NCI-H1105 treated with DMSO at 0.1 percent for 48 hours (cell line): Measurements from ENCODE around the gene CACNA1D.

Experiments
- DNase-seq: peaks from one replicate; lab custom pipeline; 2025; lab: John Stamatoyannopoulos, UW

Gene CACNA1D

DNA sequence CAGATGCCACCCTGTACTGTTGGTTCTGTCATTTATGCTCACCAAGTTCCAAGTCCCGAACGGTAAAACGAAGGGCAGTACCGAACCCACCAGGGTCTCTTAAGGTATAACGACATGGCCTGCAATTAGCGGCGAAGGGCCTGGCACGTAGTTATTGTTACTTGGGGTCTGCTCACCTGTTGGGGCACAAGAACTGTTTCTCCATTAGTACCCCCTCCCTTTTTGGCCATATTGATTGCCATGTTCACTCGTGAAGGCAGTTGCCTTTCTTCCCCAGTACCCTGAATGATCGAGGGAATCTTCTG is 352.4 kb downstream of the CACNA1D start:
- DNase-seq = no peak

DNA sequence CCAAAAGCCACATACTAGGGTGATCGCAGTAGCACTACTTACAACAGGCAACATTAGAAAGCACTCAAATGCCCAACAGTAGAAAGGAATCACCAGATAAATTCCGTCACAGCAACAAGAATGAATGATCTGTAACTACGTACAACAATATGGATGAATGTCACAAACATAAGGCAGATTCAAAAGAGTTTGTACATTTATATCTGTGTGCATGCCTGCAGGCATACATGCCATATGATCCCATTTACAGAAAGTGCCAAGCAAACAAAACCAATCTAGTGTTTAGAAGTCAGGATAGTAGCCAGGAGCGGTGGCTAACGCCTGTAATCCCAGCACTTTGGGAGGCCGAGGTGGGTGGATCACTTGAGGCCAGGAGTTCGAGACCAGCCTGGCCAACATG is 355.5 kb downstream of the CACNA1D start:
- DNase-seq = no peak

DNA sequence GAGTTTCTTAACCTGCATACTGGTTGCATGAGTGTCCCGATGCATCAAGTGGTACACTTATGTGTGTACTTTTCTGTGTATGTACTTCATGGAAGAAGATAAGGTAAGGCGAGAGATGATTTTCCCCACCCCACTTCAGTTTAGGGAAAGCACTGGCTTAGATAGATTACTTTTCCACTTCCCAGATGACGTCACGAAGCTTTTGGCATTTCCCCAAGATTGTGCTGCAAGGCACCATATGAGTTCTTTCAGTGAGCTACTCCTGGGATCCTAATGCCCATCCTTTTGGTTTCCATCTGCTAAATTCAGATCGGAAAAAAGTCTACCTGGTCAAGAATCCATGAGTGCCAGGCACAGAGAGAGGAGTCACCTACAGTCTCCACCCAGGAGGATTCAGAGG is 356.5 kb downstream of the CACNA1D start:
- DNase-seq = no peak

DNA sequence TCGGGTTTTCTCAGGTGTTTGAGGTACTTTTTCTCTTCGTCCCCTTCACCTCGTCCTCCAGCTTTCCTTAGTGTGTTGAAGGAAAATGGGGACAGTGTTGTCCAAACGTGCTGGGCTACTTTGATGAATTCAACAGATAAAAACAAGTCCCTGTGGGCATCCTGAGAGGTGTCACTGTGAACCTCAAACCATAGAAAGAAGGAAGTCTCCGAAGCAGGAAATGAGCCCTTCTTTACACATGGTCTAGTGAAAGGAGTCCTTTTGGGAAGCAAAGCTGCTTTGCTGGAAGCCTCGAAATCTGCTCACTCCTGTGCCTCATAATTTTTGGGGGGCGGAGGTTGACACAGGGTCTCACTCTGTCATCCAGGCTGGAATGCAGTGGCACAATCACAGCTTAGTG is 362.6 kb downstream of the CACNA1D start:
- DNase-seq = no peak

DNA sequence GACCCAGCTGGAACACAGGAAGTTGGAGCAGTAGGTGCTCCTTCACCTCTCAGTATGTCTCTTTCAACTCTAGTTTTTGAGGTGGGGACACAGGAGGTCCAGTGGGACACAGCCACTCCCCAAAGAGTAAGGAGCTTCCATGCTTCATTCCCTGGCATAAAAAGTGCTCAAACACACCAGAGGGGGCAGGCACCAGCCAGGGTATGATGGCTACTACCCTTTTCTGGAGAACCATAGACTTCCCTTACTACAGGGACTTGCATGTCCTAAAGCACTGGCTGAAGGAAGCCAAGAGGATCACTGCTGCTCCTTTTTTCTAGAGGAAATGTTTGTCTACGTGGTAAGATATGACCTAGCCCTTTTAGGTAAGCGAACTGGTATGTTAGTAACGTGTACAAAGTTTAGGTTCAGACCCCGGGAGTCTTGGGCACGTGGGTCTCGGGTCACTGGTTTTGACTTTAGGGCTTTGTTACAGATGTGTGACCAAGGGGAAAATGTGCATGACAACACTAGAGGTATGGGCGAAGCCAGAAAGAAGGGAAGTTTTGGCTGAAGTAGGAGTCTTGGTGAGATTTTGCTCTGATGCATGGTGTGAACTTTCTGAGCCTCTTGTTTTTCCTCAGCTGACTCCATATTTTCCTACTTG is 363.8 kb downstream of the CACNA1D start:
- no peak for DNase-seq

DNA sequence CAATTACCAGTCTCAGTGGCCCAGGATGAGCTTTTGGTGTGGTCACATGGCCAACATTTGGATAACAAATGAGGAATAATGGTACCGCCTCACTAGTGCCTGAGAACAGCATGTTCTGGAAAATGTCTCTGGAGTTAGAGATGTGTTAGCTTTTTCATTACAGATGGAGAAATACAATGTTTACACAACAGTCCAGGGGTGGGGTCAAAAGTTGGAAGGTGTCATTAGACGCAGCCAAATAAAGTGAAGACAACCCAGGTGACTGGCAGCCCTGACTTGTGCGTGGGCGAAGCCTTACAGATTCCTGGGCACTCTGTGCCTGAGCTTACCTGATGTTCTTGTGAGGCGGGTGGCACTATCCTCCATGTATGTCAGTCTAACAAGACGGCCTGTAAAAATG is 364.8 kb downstream of the CACNA1D start:
- DNase-seq = no peak

DNA sequence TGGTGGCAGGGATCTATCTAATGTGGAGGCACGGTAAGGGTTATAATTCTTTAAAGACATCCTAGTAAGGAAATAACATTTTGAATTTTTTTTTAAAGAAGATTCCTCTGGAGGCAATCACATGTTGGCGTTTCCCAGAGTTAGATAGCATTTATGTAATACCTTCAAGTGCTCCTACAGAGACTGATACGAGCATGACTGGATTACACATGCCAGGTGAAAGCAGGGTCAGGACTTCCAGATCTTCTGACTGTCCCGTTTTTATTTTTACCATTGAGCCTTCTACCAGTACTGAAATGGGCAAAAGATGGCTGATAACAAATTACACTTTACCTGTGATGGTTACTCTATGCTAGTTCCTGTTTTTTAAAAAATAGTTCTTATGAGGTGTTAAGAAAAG is 365.8 kb downstream of the CACNA1D start:
- DNase-seq = no peak

DNA sequence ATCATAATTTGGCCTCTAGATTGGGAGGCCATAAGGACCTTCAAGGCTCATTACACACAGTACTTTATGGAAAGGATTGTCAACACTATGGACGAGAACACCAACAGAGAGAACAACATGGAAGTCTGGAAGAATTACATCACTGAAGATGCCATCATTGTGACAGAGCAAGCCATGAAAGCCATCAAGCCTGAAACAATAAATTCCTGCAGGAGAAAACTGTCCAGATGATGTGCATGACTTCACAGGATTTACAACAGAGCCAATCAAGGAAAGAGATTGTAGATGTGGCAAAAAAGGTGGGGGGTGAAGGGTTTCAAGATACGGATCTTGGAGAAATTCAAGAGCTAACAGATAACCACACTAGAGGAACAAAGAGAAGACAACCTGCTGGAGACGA is 367.8 kb downstream of the CACNA1D start:
- DNase-seq = no peak

DNA sequence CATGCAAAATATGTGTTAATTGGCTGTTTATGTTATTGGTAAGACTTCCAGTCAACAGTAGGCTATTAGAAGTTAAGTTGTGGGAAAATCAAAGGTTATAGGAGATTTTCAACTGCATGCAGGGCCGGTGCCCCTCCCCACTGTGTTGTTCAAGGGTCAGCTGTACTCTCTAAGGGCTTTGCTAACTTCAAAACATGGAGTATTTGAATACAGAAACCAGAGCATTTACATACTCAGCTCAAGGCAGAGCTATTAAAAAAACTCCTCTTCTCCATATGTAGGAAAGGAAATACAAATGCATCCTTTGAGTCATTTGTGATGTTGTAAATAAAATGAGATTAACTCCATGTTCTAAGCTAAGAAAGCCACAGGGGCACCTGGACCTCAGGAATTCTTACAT is 368.7 kb downstream of the CACNA1D start:
- DNase-seq = no peak
